ENCODE results near the gene ATP1A4. TPM values are rescaled to one million over a fixed set of nuclear protein-coding genes. Genes with fewer than 3 reads are reported as not detected.

ATP1A4 gene
- total and polyA plus RNA-seq, 10 of the 15 experiments (the other 5 are each of a cell fraction or from before 2014, with no cell fraction given), result 0.31 to 1.0 (median 0.54) TPM

DNA sequence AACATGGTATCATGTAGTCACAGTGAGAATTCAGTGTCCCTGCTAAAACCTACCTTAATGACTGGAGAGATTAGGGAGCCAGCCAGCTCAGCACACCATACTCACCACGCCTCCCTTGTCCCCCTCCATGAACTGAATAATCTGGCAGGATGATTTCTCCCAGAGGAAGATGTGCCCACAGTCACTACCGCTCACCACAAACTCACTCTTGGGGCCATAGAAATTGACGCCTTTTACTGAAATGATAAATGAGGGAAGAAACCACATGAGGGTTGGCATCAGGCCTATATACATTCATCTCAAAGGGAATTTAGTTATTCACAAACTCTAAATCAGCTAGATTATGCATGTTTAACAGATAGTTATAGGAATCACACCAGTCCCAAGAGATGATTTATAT is 71.1 kb downstream of the ATP1A4 start (continued):
- no peak for TF ChIP-seq CBX3 (IDR thresholded peaks at IDR 0.05; ENCODE audit: borderline replicate concordance, low read depth)

DNA sequence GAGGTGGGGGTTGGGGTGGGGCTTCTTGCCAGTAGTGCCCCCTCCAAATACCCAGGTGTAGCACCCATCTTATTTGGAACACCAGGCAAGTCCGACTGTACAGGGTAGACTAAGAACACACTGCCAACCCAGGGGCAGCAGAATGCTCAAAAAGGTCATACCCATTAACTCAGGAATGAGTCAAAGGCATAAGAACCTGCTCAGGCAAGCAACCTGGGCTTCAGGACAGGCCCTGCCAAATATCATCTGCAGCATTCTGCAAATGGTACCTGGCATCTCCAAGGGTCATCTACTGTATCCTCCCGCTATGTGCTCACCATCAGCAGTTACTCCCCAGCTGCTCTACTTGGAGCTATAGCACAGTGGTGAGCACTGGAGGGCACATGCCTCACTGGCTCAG is 73.2 kb downstream of the ATP1A4 start:
- ChIA-PET RAD21 (ENCODE audit: unreplicated experiment) (no interaction called here), POLR2A (no interaction called here), CTCF (interaction anchor here (2.1 to 6.3 kb wide), 2 partner anchors 26 to 152 kb away, joined by 6 to 40 read pairs; no protein-coding TSS in a partner anchor), SMC1A (ENCODE audit: uncharacterized antibody, unreplicated experiment) (interaction anchor here (1.0 to 1.6 kb wide), 5 partner anchors 13 to 78 kb away, joined by 3 to 5 read pairs (median 3); no protein-coding TSS in a partner anchor)
- H3K9ac ChIP-seq (ENCODE audit: control insufficient read depth, insufficient read depth, low read length), result no peak overlapping the region
- FAIRE-seq (no peak), ATAC-seq (no peak), DNase-seq (ENCODE audit: low read depth, low spot score) (no peak)
- intact Hi-C loops (cut with micrococcal nuclease; ENCODE audit: unreplicated experiment), result no loop called here
- no peaks in the 10 kb centered on the region for H3K9me3 ChIP-seq (replicated peaks; ENCODE audit: control insufficient read depth, insufficient read depth, low read length)
- H2AFZ ChIP-seq (ENCODE audit: control insufficient read depth, low read depth, low read length), result no peak overlapping the region
- no peaks in the 10 kb centered on the region for H3K27me3 ChIP-seq (replicated peaks in 1 of 2; ENCODE audit: control insufficient read depth in 2 of 2, insufficient read depth in 2 of 2, low read length in 1 of 2)
- H3K79me2 ChIP-seq (ENCODE audit: control insufficient read depth, insufficient read depth, low read length), result no peaks in the 10 kb centered on the region
- no peak overlapping the region for H3K27ac ChIP-seq (ENCODE audit: control insufficient read depth, insufficient read depth)
- no peak overlapping the region for H3K4me2 ChIP-seq (ENCODE audit: control insufficient read depth, insufficient read depth)
- 97% methylated on average over 2 of the region's 2 CpGs for WGBS (ENCODE audit: insufficient coverage, insufficient replicate concordance, low lambda C conversion rate, missing lambda C conversion rate)
- no peak overlapping the region for H3K4me3 ChIP-seq
- in situ Hi-C loops (cut with MboI), result no loop called here
- H3K4me1 ChIP-seq (ENCODE audit: control insufficient read depth, insufficient read depth, low read length), result no peaks in the 10 kb centered on the region; the same call in 1 of the 2 replicates
- peaks cover 27 to 41% of the 10 kb centered on the region in 2 experiments for H3K36me3 ChIP-seq (ENCODE audit: control insufficient read depth in 2 of 2, insufficient read depth in 2 of 2, low read length in 1 of 2)
- no peaks in the 10 kb centered on the region for H4K20me1 ChIP-seq (ENCODE audit: control insufficient read depth, insufficient read depth)
- BruUV-seq (replicated peaks), result no TSS peak
- TF ChIP-seq ESRRA (IDR thresholded peaks at IDR 0.05; ENCODE audit: low read length), result no peak
- TF ChIP-seq RBBP5 (conservative IDR thresholded peaks at IDR 0.05), result no peak
- TF ChIP-seq NFIC (IDR thresholded peaks at IDR 0.05; ENCODE audit: low read depth, low read length), result no peak
- no peak for TF ChIP-seq CHD2 (IDR thresholded peaks at IDR 0.05; ENCODE audit: borderline replicate concordance, low read depth, low read length)
- no peak for TF ChIP-seq KDM1A (IDR thresholded peaks at IDR 0.05; ENCODE audit: borderline replicate concordance)
- no peak for TF ChIP-seq ZNF384 (IDR thresholded peaks at IDR 0.05; ENCODE audit: borderline replicate concordance, low read depth, low read length)
- no peak for TF ChIP-seq MTA2 (IDR thresholded peaks at IDR 0.05; ENCODE audit: low read depth)
- TF ChIP-seq ASH2L (IDR thresholded peaks at IDR 0.05; ENCODE audit: borderline replicate concordance, low read depth), result no peak
- TF ChIP-seq SIX5 (IDR thresholded peaks at IDR 0.05; ENCODE audit: low read depth, low read length, severe bottlenecking), result no peak
- TF ChIP-seq, protein P1, sequence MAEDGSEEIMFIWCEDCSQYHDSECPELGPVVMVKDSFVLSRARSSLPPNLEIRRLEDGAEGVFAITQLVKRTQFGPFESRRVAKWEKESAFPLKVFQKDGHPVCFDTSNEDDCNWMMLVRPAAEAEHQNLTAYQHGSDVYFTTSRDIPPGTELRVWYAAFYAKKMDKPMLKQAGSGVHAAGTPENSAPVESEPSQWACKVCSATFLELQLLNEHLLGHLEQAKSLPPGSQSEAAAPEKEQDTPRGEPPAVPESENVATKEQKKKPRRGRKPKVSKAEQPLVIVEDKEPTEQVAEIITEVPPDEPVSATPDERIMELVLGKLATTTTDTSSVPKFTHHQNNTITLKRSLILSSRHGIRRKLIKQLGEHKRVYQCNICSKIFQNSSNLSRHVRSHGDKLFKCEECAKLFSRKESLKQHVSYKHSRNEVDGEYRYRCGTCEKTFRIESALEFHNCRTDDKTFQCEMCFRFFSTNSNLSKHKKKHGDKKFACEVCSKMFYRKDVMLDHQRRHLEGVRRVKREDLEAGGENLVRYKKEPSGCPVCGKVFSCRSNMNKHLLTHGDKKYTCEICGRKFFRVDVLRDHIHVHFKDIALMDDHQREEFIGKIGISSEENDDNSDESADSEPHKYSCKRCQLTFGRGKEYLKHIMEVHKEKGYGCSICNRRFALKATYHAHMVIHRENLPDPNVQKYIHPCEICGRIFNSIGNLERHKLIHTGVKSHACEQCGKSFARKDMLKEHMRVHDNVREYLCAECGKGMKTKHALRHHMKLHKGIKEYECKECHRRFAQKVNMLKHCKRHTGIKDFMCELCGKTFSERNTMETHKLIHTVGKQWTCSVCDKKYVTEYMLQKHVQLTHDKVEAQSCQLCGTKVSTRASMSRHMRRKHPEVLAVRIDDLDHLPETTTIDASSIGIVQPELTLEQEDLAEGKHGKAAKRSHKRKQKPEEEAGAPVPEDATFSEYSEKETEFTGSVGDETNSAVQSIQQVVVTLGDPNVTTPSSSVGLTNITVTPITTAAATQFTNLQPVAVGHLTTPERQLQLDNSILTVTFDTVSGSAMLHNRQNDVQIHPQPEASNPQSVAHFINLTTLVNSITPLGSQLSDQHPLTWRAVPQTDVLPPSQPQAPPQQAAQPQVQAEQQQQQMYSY (CRISPR knock-in tag; IDR thresholded peaks at IDR 0.05), result no peak
- TF ChIP-seq SUPT20H (IDR thresholded peaks at IDR 0.05; ENCODE audit: borderline replicate concordance, control insufficient read depth, low read depth, low read length), result no peak
- no peak for TF ChIP-seq PAX8 (IDR thresholded peaks at IDR 0.05)
- no peak for TF ChIP-seq IRF4 (IDR thresholded peaks at IDR 0.05; ENCODE audit: low read depth, low read length)
- no peak for TF ChIP-seq TCF7 (IDR thresholded peaks at IDR 0.05; ENCODE audit: borderline replicate concordance)
- no peak for TF ChIP-seq ZNF592 (IDR thresholded peaks at IDR 0.05)
- TF ChIP-seq HDAC6 (IDR thresholded peaks at IDR 0.05; ENCODE audit: unreplicated experiment), result no peak
- TF ChIP-seq BRCA1 (IDR thresholded peaks at IDR 0.05; ENCODE audit: low read depth, low read length), result no peak
